Breast epithelium (tissue), 3 donors: ENCODE data around the gene MS4A8.
A peak's percentile ranks its signal among the peaks of the same experiment; 100 is the strongest.

ENCODE experiments used
- POLR2A ChIP-seq: fragments of 450-650 bp; IDR thresholded peaks from one replicate; pipeline ENCODE4 v1.6.1; 2016; ENCODE audit warnings: antibody characterized with exemption, mild to moderate bottlenecking, moderate library complexity
- POLR2AphosphoS5 ChIP-seq, 3 donors: sonication (generic); formaldehyde crosslinking; IDR thresholded peaks; one replicate each; pipeline ENCODE4 v1.6.1; 2017; ENCODE audit warnings: antibody characterized with exemption in 3 of 3
- TF ChIP-seq, protein P1 (sequence below), 3 donors: fragments of 450-650 bp; IDR thresholded peaks; one replicate each; pipeline ENCODE4 v1.5.1; 2016 to 2017; ENCODE audit warnings: antibody characterized with exemption in 3 of 3, mild to moderate bottlenecking in 3 of 3, moderate library complexity in 3 of 3

- TF ChIP-seq POLR2A: no peak
- TF ChIP-seq, protein P1, sequence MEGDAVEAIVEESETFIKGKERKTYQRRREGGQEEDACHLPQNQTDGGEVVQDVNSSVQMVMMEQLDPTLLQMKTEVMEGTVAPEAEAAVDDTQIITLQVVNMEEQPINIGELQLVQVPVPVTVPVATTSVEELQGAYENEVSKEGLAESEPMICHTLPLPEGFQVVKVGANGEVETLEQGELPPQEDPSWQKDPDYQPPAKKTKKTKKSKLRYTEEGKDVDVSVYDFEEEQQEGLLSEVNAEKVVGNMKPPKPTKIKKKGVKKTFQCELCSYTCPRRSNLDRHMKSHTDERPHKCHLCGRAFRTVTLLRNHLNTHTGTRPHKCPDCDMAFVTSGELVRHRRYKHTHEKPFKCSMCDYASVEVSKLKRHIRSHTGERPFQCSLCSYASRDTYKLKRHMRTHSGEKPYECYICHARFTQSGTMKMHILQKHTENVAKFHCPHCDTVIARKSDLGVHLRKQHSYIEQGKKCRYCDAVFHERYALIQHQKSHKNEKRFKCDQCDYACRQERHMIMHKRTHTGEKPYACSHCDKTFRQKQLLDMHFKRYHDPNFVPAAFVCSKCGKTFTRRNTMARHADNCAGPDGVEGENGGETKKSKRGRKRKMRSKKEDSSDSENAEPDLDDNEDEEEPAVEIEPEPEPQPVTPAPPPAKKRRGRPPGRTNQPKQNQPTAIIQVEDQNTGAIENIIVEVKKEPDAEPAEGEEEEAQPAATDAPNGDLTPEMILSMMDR (IDR thresholded peaks at IDR 0.05): peak in 2 of 3 donors; percentile 19 to 27
- TF ChIP-seq POLR2AphosphoS5 (IDR thresholded peaks at IDR 0.05): no peak
Observed at GRCh38 chr11:60756307-60757032, 57.1 kb downstream of the MS4A8 start, which contains the start of gene MS4A15.
